LNCaP clone FGC (cell line): ENCODE results near the gene ZBED4.

Experiments used
- DNase-seq: peaks from one replicate; pipeline ENCODE4 v3.0.0-alpha.2; 2011; ENCODE audit warnings: low read depth
- H3K4me3 ChIP-seq: 2 replicates; pipeline ENCODE4 v1.5.1; 2011; ENCODE audit warnings: mild to moderate bottlenecking, low read depth, low read length, control low read depth
- TF ChIP-seq, protein P1 (sequence below): IDR thresholded peaks from 2 replicates; pipeline ENCODE4 v1.5.1; 2012; ENCODE audit warnings: mild to moderate bottlenecking; ENCODE audit not compliant: control insufficient read depth, insufficient read depth; ENCODE audit errors: extremely low read depth

ZBED4 gene

DNA sequence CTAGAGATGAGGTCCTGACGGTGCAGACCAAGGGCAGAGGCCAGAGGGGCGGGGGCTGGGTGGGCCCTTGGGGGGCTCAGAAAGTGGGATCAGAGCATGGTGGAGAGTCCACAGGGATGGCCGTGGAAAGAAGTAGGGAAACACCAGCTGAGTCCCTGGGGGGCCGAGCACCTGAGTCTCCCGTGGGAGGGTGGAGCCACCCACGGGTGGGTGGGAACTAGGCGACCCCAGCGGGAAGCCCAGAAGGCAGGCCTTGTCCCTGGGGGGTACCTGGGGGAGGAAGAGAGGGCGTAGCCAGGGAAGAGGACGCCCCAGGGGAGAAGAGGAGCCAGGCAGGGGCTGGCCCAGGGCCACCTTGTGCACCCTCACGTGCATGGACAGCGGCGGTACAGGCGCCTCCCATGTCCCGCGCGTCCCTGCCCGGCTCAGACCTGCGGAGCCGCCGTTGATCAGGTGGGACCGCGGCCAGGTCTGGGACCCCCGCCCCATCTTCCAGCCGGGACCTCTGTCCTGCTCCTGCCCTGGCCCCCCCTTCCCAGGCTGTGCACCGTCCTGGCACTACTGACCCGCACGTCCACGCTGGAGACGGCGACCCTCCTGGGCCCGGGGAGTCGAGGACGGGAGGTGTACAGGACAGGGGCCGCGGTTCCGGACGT is 75.0 kb downstream of the ZBED4 start:
- DNase-seq: no peak
- H3K4me3 ChIP-seq: no peak overlapping the region
- TF ChIP-seq, protein P1, sequence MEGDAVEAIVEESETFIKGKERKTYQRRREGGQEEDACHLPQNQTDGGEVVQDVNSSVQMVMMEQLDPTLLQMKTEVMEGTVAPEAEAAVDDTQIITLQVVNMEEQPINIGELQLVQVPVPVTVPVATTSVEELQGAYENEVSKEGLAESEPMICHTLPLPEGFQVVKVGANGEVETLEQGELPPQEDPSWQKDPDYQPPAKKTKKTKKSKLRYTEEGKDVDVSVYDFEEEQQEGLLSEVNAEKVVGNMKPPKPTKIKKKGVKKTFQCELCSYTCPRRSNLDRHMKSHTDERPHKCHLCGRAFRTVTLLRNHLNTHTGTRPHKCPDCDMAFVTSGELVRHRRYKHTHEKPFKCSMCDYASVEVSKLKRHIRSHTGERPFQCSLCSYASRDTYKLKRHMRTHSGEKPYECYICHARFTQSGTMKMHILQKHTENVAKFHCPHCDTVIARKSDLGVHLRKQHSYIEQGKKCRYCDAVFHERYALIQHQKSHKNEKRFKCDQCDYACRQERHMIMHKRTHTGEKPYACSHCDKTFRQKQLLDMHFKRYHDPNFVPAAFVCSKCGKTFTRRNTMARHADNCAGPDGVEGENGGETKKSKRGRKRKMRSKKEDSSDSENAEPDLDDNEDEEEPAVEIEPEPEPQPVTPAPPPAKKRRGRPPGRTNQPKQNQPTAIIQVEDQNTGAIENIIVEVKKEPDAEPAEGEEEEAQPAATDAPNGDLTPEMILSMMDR: no peak

DNA sequence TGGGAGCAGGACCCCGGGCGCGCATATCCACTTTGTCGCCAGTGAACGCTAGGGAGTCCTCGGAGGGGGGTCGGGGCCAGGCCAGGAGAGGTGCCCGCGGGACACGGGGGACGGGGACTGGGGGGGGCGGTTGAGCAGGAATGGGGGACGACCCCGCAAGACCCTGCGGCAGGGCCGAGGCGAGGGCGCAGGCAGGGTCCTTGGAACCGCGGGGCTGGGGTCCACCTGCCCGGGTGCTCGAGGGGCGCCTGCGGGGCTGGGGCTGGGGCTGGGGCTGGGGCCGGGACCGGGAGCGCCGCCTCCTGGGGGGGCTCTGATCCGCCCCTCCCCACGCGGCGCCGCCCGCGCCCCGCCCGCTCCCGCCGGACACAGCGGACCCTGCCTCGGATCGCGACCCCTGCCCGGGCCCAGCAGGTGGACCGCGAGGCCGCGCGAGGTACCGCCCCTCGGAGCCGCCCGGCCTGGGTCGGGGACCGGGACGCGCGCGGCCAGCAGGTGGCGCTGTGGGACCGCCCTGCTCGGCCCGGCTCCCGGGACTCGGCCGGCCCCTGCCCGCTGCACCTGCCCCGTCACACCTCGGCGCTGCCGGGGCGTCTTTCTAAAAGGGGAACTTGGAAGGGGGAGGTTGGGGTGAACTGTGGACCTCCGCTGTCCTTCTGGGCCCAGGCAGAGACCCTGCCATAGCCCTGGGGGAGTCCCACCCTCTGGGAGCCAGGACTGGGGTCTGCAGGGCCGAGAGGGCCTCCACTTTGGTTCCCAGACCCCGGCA is 75.8 kb downstream of the ZBED4 start:
- TF ChIP-seq, protein P1: peak; percentile 86
- DNase-seq: no peak
- H3K4me3 ChIP-seq: no peak overlapping the region

DNA sequence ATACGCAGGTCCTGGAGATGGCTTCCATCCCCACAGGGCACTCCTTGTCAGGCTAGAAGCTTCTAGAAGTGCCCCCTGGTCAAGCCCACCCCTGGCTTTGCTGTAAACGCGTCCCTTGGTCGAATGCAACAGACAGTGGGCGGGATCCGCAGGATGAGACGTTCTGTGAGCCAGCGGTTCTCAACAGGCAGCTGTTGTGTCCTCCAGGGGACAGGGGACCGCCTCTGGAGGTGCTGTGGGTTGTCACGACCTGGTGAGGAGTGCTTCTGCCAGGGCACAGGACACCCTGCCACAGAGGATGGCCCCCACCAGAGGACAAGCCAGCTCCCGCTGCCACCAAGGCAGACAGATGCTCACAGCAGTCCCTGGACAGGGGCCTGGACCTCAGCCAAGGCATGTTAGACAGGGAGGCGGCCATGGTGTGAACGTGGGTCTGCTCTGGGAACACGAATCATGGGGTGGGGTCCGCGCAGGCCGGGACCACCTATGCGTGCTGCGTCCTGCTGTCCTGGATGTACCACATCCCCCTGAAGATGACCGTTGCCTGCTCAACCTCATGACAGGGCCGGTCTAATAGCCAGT is 76.4 kb downstream of the ZBED4 start:
- DNase-seq: no peak
- TF ChIP-seq, protein P1: no peak
- no peak overlapping the region for H3K4me3 ChIP-seq

DNA sequence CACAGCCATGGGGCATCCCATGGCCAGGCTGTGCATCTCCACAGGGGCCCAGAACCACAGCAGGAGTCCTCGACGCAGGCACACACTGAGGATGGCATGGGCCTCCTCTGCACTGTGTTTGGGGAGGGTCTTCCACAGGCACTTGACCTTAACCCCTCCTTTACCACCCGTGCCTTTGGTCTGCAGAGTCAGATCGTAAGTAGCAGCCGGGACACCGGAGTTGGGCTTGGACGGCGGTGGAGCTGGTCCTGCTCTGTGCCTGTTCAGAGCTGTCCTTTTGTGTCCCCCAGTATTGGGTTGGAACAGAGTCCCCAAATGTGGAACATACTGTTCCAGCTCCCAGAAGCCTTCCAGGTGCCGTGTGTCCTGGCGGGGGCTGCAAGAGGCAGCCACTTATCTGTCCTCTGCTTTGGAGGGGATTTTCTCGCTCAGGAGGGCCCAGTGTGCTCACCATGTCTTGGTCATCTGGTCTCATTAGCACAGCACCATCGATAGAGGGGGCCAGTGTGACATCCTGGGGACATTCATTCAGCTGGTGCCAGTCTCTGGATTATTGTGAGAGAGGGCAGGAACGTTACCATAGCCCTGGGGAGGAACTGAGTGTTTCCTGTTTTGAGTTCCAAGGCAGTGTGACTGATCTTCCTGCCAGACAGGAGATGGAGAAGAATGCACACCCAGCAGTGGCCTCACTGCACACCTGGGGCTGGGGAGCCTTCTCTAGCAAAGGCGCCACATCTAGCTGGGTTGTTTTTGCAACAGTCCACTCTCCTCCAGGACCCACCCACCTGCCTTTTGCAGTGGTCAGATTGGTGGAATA is 77.2 kb downstream of the ZBED4 start:
- DNase-seq: peak; percentile 83
- TF ChIP-seq, protein P1: peak; percentile 84
- H3K4me3 ChIP-seq: no peak overlapping the region

DNA sequence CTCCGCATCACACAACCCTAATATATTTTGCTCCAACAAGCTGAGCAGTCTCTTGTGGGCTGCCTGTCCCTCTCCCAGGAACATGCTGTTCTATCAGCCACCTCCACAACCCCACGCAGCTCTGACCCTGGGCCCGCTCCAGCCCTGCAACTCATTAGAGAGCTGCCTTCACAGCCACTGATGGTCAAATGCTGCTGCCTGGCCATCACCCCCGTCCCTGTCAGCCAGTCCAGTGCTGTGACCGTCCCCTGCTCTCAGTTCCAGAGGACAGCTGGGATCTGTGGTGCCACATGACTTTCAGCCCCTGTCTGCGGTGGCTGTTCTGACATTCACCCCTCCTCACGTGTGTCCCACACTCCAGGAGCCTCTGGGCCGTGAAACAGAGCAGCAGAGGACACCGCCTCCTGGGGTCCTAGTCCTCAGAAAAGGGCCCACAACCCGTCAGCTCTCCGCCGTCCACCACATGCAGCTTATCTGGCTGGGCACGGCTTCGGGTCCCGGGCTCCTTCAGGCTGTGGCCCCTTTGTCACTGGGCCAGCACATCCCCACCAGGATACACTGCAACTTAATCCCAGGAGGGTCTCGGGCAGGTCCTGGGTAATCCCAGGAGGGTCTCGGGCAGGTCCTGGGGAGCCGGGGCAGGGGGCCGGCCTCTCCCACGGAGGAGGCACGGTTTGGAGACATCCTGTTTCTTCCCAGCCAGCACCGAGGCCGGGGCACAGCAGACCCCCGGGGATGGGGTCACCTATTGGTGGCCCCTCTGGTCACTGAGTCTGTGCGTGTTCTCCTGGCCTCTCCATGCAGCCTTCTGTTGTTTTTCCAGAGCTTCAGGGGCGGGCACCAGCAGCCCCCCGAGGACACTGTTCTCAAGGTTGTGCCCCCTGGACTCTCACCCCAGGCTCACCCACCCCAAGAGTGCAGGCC is 79.9 kb downstream of the ZBED4 start:
- no peak for DNase-seq
- TF ChIP-seq, protein P1: no peak
- no peak overlapping the region for H3K4me3 ChIP-seq

DNA sequence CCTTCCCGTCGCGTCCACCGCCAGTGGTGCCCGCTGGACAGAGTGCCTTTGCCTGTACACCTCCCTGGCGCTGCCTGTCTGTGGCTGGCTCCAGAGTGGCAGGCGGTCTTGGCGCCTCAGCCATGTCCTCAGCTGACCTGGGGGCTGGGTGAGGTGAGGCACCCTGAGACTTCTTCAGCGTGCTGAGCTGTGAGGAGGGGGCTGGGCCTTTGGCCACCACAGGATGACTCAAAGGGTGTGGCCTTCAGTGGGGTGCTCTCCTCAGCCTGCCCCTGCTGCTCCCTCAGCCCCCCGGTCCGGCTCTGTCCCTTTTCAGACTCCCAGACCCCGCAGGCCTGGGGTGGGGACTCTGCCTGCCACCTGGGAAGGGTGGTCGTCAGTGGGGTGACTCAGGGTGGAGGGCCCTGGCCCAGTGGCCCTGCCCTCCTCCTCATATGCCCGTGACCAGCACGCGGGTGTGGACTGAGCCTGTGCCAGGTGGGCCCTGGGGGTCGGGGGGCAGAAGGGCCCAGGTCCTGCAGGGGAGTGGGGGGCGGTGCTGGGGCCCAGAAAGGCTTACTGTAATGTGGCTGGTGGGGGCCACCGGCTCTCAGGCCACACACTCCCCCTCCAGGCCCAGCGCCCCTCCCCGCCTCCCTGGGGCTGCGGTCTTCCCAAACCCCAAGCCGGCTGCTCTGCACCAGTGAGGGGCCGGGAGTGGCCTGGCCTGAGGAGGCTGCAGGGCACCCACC is 80.7 kb downstream of the ZBED4 start:
- TF ChIP-seq, protein P1: no peak
- no peak overlapping the region for H3K4me3 ChIP-seq
- DNase-seq: no peak
